ENCODE measurements around the gene H2BK1.
A peak's percentile ranks its signal among the peaks of the same experiment; 100 is the strongest.

The H2BK1 gene

GRCh38 chr7:151210087-151210854 is at the start of gene H2BK1:
Gene H2BK1 (minus strand): TSS chr7:151210488. CDS start chr7:151210318, 170 bp downstream.
- Mint-ChIP-seq H3K27me3 (no peaks in the 10 kb centered on the region), H3K36me3 (ENCODE audit: low read depth) (peaks cover 33% of the 10 kb centered on the region), H3K27ac (no peak within 1 kb of the TSS), H3K9me3 (no peaks in the 10 kb centered on the region), H3K4me1 (ENCODE audit: low read depth) (peaks cover 20% of the 10 kb centered on the region), H3K4me3 (no peak within 1 kb of the TSS)

GRCh38 chr7:151257990-151258389 is 47.7 kb upstream of the H2BK1 start:
- Mint-ChIP-seq H3K36me3 (ENCODE audit: low read depth) (no peaks in the 10 kb centered on the region), H3K9me3 (no peaks in the 10 kb centered on the region), H3K4me1 (ENCODE audit: low read depth) (no peaks in the 10 kb centered on the region), H3K4me3 (no peak overlapping the region), H3K27me3 (peaks cover 6% of the 10 kb centered on the region), H3K27ac (no peak overlapping the region)

- no peaks in the 10 kb centered on the region for H3K9me3 Mint-ChIP-seq
- no peak overlapping the region for H3K4me3 Mint-ChIP-seq
- H3K4me1 Mint-ChIP-seq (ENCODE audit: low read depth): no peaks in the 10 kb centered on the region
- peaks cover 15% of the 10 kb centered on the region for H3K27me3 Mint-ChIP-seq
- H3K36me3 Mint-ChIP-seq (ENCODE audit: low read depth): no peaks in the 10 kb centered on the region
- no peak overlapping the region for H3K27ac Mint-ChIP-seq
Observed at GRCh38 chr7:151256410-151257045, 46.2 kb upstream of the H2BK1 start.

GRCh38 chr7:151255390-151255789 is 45.1 kb upstream of the H2BK1 start:
- H3K4me1 Mint-ChIP-seq (ENCODE audit: low read depth): peaks cover 9% of the 10 kb centered on the region
- peaks cover 25% of the 10 kb centered on the region for H3K27me3 Mint-ChIP-seq
- H3K9me3 Mint-ChIP-seq: no peaks in the 10 kb centered on the region
- no peak overlapping the region for H3K27ac Mint-ChIP-seq
- no peaks in the 10 kb centered on the region for H3K36me3 Mint-ChIP-seq (ENCODE audit: low read depth)
- H3K4me3 Mint-ChIP-seq: no peak overlapping the region

- Mint-ChIP-seq H3K36me3 (ENCODE audit: low read depth) (no peaks in the 10 kb centered on the region), H3K27me3 (peaks cover 30% of the 10 kb centered on the region), H3K9me3 (no peaks in the 10 kb centered on the region)
Observed at GRCh38 chr7:151254851-151255250, 44.6 kb upstream of the H2BK1 start.

GRCh38 chr7:151254316-151254715 is 44.0 kb upstream of the H2BK1 start:
- no peak overlapping the region for H3K4me3 Mint-ChIP-seq
- no peaks in the 10 kb centered on the region for H3K9me3 Mint-ChIP-seq
- H3K36me3 Mint-ChIP-seq (ENCODE audit: low read depth): no peaks in the 10 kb centered on the region
- peaks cover 32% of the 10 kb centered on the region for H3K27me3 Mint-ChIP-seq
- H3K27ac Mint-ChIP-seq: no peak overlapping the region
- H3K4me1 Mint-ChIP-seq (ENCODE audit: low read depth): peaks cover 16% of the 10 kb centered on the region

More at GRCh38 chr7:151254851-151255250, 44.6 kb upstream of the H2BK1 start:
- H3K27ac Mint-ChIP-seq: no peak overlapping the region
- peaks cover 13% of the 10 kb centered on the region for H3K4me1 Mint-ChIP-seq (ENCODE audit: low read depth)
- H3K4me3 Mint-ChIP-seq: no peak overlapping the region

- H3K9me3 Mint-ChIP-seq: no peaks in the 10 kb centered on the region
- no peaks in the 10 kb centered on the region for H3K36me3 Mint-ChIP-seq (ENCODE audit: low read depth)
- H3K4me1 Mint-ChIP-seq (ENCODE audit: low read depth): peaks cover 23% of the 10 kb centered on the region
- H3K4me3 Mint-ChIP-seq: no peak overlapping the region
- peaks cover 40% of the 10 kb centered on the region for H3K27me3 Mint-ChIP-seq
- no peak overlapping the region for H3K27ac Mint-ChIP-seq
Observed at GRCh38 chr7:151252961-151253711, 42.8 kb upstream of the H2BK1 start.

GRCh38 chr7:151252561-151252835 is 42.2 kb upstream of the H2BK1 start:
- no peak overlapping the region for H3K27ac Mint-ChIP-seq
- peaks cover 27% of the 10 kb centered on the region for H3K4me1 Mint-ChIP-seq (ENCODE audit: low read depth)
- H3K9me3 Mint-ChIP-seq: no peaks in the 10 kb centered on the region

GRCh38 chr7:151251689-151252560 is 41.6 kb upstream of the H2BK1 start:
- no peaks in the 10 kb centered on the region for H3K9me3 Mint-ChIP-seq
- no peaks in the 10 kb centered on the region for H3K36me3 Mint-ChIP-seq (ENCODE audit: low read depth)
- H3K27me3 Mint-ChIP-seq: peaks cover 39% of the 10 kb centered on the region
- peak overlapping the region; percentile 45 for H3K4me3 Mint-ChIP-seq
- peaks cover 27% of the 10 kb centered on the region for H3K4me1 Mint-ChIP-seq (ENCODE audit: low read depth)
- H3K27ac Mint-ChIP-seq: no peak overlapping the region

More at GRCh38 chr7:151252561-151252835, 42.2 kb upstream of the H2BK1 start:
- H3K4me3 Mint-ChIP-seq: no peak overlapping the region
- H3K27me3 Mint-ChIP-seq: peaks cover 38% of the 10 kb centered on the region
- no peaks in the 10 kb centered on the region for H3K36me3 Mint-ChIP-seq (ENCODE audit: low read depth)

- Mint-ChIP-seq H3K27me3 (peaks cover 46% of the 10 kb centered on the region), H3K4me3 (peak overlapping the region; percentile 68), H3K4me1 (ENCODE audit: low read depth) (peaks cover 27% of the 10 kb centered on the region), H3K9me3 (no peaks in the 10 kb centered on the region), H3K27ac (no peak overlapping the region), H3K36me3 (ENCODE audit: low read depth) (no peaks in the 10 kb centered on the region)
Observed at GRCh38 chr7:151251328-151251688, 41.0 kb upstream of the H2BK1 start.

- H3K27me3 Mint-ChIP-seq: peaks cover 51% of the 10 kb centered on the region
- no peaks in the 10 kb centered on the region for H3K9me3 Mint-ChIP-seq
- peaks cover 33% of the 10 kb centered on the region for H3K4me1 Mint-ChIP-seq (ENCODE audit: low read depth)
- no peaks in the 10 kb centered on the region for H3K36me3 Mint-ChIP-seq (ENCODE audit: low read depth)
- H3K4me3 Mint-ChIP-seq: no peak overlapping the region
- no peak overlapping the region for H3K27ac Mint-ChIP-seq
Observed at GRCh38 chr7:151250181-151251132, 40.2 kb upstream of the H2BK1 start.

GRCh38 chr7:151249732-151250072 is 39.4 kb upstream of the H2BK1 start:
- Mint-ChIP-seq H3K27me3 (peaks cover 51% of the 10 kb centered on the region), H3K9me3 (no peaks in the 10 kb centered on the region), H3K4me3 (no peak overlapping the region), H3K27ac (no peak overlapping the region), H3K4me1 (ENCODE audit: low read depth) (peaks cover 35% of the 10 kb centered on the region), H3K36me3 (ENCODE audit: low read depth) (no peaks in the 10 kb centered on the region)

GRCh38 chr7:151249034-151249731 is 38.9 kb upstream of the H2BK1 start:
- Mint-ChIP-seq H3K27me3 (peaks cover 51% of the 10 kb centered on the region), H3K27ac (no peak overlapping the region), H3K9me3 (no peaks in the 10 kb centered on the region), H3K4me1 (ENCODE audit: low read depth) (peaks cover 41% of the 10 kb centered on the region), H3K4me3 (peak overlapping the region; percentile 75), H3K36me3 (ENCODE audit: low read depth) (no peaks in the 10 kb centered on the region)

Measured in stimulated activated naive CD8-positive, alpha-beta T cell treated with anti-CD3 and anti-CD28 coated beads, Interleukin-15, Interleukin-2, amounts not matched to agents 100 ng/mL and 50 ng/mL, for 24 hours (primary cell).